ENCODE data around the gene NUMB. TPM values are rescaled to one million over a fixed set of nuclear protein-coding genes. Genes with fewer than 3 reads are reported as not detected.

NUMB gene
- 46.5 and 51.9 TPM in 2 replicates for total RNA-seq (2021)
- long read RNA-seq, transcript NUMB-211 (11 exons, 3,607 nt) = minor isoform, 8 of 184 reads
- long read RNA-seq, transcript NUMB-215 (12 exons, 3,037 nt) = minor isoform, 21 of 184 reads
- long read RNA-seq, transcript NUMB-213 (13 exons, 3,588 nt) = major isoform, 24 of 184 reads
- long read RNA-seq, transcript NUMB-225 (12 exons, 3,547 nt) = minor isoform, 7 of 184 reads
- long read RNA-seq, partial matches to known transcripts = 16 of 184 reads
- long read RNA-seq, other reads (novel, unspliced or antisense) = 99 of 184 reads

- Histone ChIP-seq H2BK12ac (ENCODE audit: insufficient read length, low read depth, low read length) (no peak within 1 kb of the TSS), H4K5ac (ENCODE audit: insufficient read length, low read depth, low read length) (no peak within 1 kb of the TSS), H3K9ac (ENCODE audit: extremely low read depth, insufficient read length, low read length) (peak within 1 kb of the TSS; percentile 62), H3K9me3 (ENCODE audit: control insufficient read depth, low read depth, low read length) (no peaks in the 10 kb centered on the region), H4K91ac (ENCODE audit: insufficient read length, low read depth, low read length) (no peak within 1 kb of the TSS), H2BK120ac (ENCODE audit: low read depth, low read length, poor library complexity, severe bottlenecking) (no peak within 1 kb of the TSS), H2AK5ac (ENCODE audit: insufficient read length, low read length) (no peak within 1 kb of the TSS), H3K23me2 (ENCODE audit: insufficient read length, low read depth, low read length, poor library complexity, severe bottlenecking) (peaks cover 8% of the 10 kb centered on the region), H3K56ac (ENCODE audit: insufficient read length, low read depth, low read length) (no peak within 1 kb of the TSS), H3K27me3 (ENCODE audit: insufficient read depth, low read length) (no peaks in the 10 kb centered on the region), H3T11ph (ENCODE audit: low read length) (no peak within 1 kb of the TSS), H3K4me1 (ENCODE audit: insufficient read depth, low read length) (no peaks in the 10 kb centered on the region; the same call in 1 of the 2 replicates), H4K20me1 (ENCODE audit: control insufficient read depth, insufficient read depth, insufficient read length) (no peaks in the 10 kb centered on the region), H2BK15ac (ENCODE audit: low read depth, low read length) (no peak within 1 kb of the TSS), H2BK20ac (ENCODE audit: low read depth, low read length, poor library complexity, severe bottlenecking) (no peak within 1 kb of the TSS), H3K4me2 (ENCODE audit: insufficient read depth, insufficient read length, low read length) (peak within 1 kb of the TSS; percentile 95), H3K27ac (ENCODE audit: insufficient read length, low read depth, low read length) (peak within 1 kb of the TSS; percentile 76), H3K23ac (ENCODE audit: insufficient read length, low read depth, low read length) (no peak within 1 kb of the TSS), H3K79me1 (ENCODE audit: insufficient read depth, low read depth, low read length, poor library complexity, severe bottlenecking) (no peaks in the 10 kb centered on the region), H2AFZ (ENCODE audit: low read length) (peak within 1 kb of the TSS; percentile 72), H3K14ac (ENCODE audit: insufficient read depth, low read length) (peak within 1 kb of the TSS; percentile 77), H2BK5ac (ENCODE audit: insufficient read length, low read length) (no peak within 1 kb of the TSS), H3K79me2 (ENCODE audit: insufficient read depth, low read length) (peaks cover 4% of the 10 kb centered on the region; the same call in 1 of the 2 replicates), H3K18ac (ENCODE audit: insufficient read length, low read depth, low read length) (peak within 1 kb of the TSS; percentile 59), H3K4ac (ENCODE audit: low read depth, low read length) (no peak within 1 kb of the TSS), H4K8ac (replicated peaks; ENCODE audit: insufficient read length, low read depth, low read length) (no peak within 1 kb of the TSS)
- Mint-ChIP-seq H3K4me3 (peak within 1 kb of the TSS; percentile 92 to 98), H3K27me3 (ENCODE audit: low read depth) (no peaks in the 10 kb centered on the region), H3K9me3 (no peaks in the 10 kb centered on the region), H3K27ac (peak within 1 kb of the TSS; percentile 96 to 98 (median 97)), H3K36me3 (ENCODE audit: insufficient read depth in 1 of 3, low read depth in 3 of 3) (no peaks in the 10 kb centered on the region), H3K4me1 (peaks cover 28 to 41% of the 10 kb centered on the region in 2 experiments)
- TF ChIP-seq CTCF (conservative IDR thresholded peaks at IDR 0.05) = no peak
- WGBS (ENCODE audit: extremely low coverage, insufficient read length, low lambda C conversion rate) = no CpG with 5 or more reads among the region's 60 CpGs
- DNase-seq = peak; percentile 99
Observed at GRCh38 chr14:73458183-73458976, at the start of gene NUMB. Gene NUMB, minus strand, starts transcription at chr14:73458546. Its CDS starts 102,795 bp downstream, at chr14:73355751.
